ENCODE results near the gene TSC1.

DNA sequence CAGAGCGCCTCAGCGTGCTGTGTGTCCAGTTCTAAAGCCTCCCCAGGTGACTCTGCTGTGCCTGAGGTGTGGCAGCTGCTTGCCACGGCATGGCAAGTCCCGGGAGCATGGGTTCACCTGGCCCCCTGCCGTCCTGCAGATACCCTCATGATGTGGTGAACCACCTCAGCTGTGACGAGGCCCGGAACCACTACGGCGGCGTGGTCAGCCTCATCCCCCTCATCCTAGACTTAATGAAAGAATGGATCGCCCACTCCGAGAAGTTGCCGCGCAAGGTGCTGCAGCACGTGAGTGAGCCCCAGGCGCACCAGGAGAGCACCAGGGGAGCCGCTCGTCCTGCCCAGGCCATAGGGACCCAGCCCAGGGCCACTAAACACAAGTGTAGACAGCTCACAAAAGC is 56.3 kb downstream of the TSC1 start:
- TF ChIP-seq, protein P1, sequence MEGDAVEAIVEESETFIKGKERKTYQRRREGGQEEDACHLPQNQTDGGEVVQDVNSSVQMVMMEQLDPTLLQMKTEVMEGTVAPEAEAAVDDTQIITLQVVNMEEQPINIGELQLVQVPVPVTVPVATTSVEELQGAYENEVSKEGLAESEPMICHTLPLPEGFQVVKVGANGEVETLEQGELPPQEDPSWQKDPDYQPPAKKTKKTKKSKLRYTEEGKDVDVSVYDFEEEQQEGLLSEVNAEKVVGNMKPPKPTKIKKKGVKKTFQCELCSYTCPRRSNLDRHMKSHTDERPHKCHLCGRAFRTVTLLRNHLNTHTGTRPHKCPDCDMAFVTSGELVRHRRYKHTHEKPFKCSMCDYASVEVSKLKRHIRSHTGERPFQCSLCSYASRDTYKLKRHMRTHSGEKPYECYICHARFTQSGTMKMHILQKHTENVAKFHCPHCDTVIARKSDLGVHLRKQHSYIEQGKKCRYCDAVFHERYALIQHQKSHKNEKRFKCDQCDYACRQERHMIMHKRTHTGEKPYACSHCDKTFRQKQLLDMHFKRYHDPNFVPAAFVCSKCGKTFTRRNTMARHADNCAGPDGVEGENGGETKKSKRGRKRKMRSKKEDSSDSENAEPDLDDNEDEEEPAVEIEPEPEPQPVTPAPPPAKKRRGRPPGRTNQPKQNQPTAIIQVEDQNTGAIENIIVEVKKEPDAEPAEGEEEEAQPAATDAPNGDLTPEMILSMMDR (conservative IDR thresholded peaks at IDR 0.05): no peak
- no peak for TF ChIP-seq ZFX (IDR thresholded peaks at IDR 0.05)
